Esophagus squamous epithelium (tissue), 5 donors: ENCODE data around the gene NUP35. TPM values are rescaled to one million over a fixed set of nuclear protein-coding genes. Genes with fewer than 3 reads are reported as not detected.

Experiments used
- DNase-seq: peaks from one replicate; lab custom pipeline; 2025; lab: John Stamatoyannopoulos, UW
- H3K27ac ChIP-seq, 4 donors: fragments of 200-600 bp; sonication (generic); one replicate each; pipeline ENCODE4 v1.5.1; 2016 to 2019; ENCODE audit warnings: mild to moderate bottlenecking in 1 of 4
- H3K27me3 ChIP-seq, 4 donors: fragments of 200-600 bp; sonication (generic); 1 replicate in 3 of 4; 2 replicates in 1 of 4; pipeline versions ENCODE4 v1.5.1 to v1.6.0; 2017 to 2021; ENCODE audit warnings: antibody characterized with exemption in 1 of 4
- H3K36me3 ChIP-seq, 3 donors: fragments of 200-600 bp; sonication (generic); one replicate each; pipeline ENCODE4 v1.5.1; 2016 to 2019
- H3K4me1 ChIP-seq, 3 donors: fragments of 200-600 bp; sonication (generic); one replicate each; pipeline ENCODE4 v1.5.1; 2017 to 2019
- H3K4me3 ChIP-seq, 4 donors: fragments of 200-600 bp; sonication (generic); 1 replicate in 3 of 4; 2 replicates in 1 of 4; pipeline ENCODE4 v1.5.1; 2016 to 2019; ENCODE audit warnings: mild to moderate bottlenecking in 2 of 4, moderate library complexity in 1 of 4
- H3K9me3 ChIP-seq, 3 donors: fragments of 200-600 bp; sonication (generic); one replicate each; pipeline ENCODE4 v1.5.1; 2016 to 2019
- CTCF ChIP-seq, 6 experiments: fragments of 450-650 bp in 4 of 6; fragments of 200-600 bp in 2 of 6; sonication (generic) in 2 of 6; IDR thresholded peaks; one replicate each; pipeline ENCODE4 v1.5.1; 2016 to 2019; ENCODE audit warnings: antibody characterized with exemption in 6 of 6, mild to moderate bottlenecking in 4 of 6, moderate library complexity in 4 of 6
- POLR2A ChIP-seq, 4 donors: fragments of 450-650 bp; IDR thresholded peaks; one replicate each; pipeline ENCODE4 v1.6.1; 2017; ENCODE audit warnings: antibody characterized with exemption in 4 of 4, mild to moderate bottlenecking in 4 of 4, moderate library complexity in 3 of 4
- WGBS, 2 donors: methylation state at CpG; one replicate each; pipeline ENCODE4 v1.1.5; 2018; 5-methylcytosine and 5-hydroxymethylcytosine counted together
- intact Hi-C: fragments of 100-400 bp; cut with DNase I; formaldehyde crosslinking; loops from one replicate; pipeline ENCODE4 v1.15.0; 2022
- total RNA-seq, 4 donors: library from RNA; depleted of rRNA; stranded (reverse); fragments of >200 nt; gene quantifications; one replicate each; pipeline ENCODE4 v1.1.0, GENCODE V29; 2016
- donor health status: DM: yes; HTN: yes; CAD: no.

The NUP35 gene
- total RNA-seq, 4 donors from 2014 or later = 7.8 to 25.4 (median 15.6) TPM

- intact Hi-C loops = no loop called here
- no peak for DNase-seq
Observed at GRCh38 chr2:183192343-183192742, 68.1 kb downstream of the NUP35 start.

GRCh38 chr2:183193904-183194303 lies 69.7 kb downstream of the NUP35 start:
- Histone ChIP-seq H3K36me3 (peaks cover 0 to 22% (median 0%) of the 10 kb centered on the region in 3 donors), H3K27ac (no peak overlapping the region), H3K27me3 (no peaks in the 10 kb centered on the region), H3K9me3 (no peaks in the 10 kb centered on the region), H3K4me1 (no peaks in the 10 kb centered on the region), H3K4me3 (no peak overlapping the region)
- intact Hi-C loops = no loop called here
- no peak for TF ChIP-seq POLR2A (IDR thresholded peaks at IDR 0.05)
- TF ChIP-seq CTCF (IDR thresholded peaks at IDR 0.05) = no peak
- 93 to 94% methylated on average over 2 of the region's 2 CpGs for WGBS, 2 donors
- DNase-seq = no peak

More at GRCh38 chr2:183192343-183192742, 68.1 kb downstream of the NUP35 start:
- no peak overlapping the region for H3K4me3 ChIP-seq
- no peak overlapping the region for H3K27ac ChIP-seq
- no peak for TF ChIP-seq POLR2A (IDR thresholded peaks at IDR 0.05)
- TF ChIP-seq CTCF (IDR thresholded peaks at IDR 0.05) = no peak
- 93 to 100% methylated on average over 1 of the region's 1 CpG for WGBS, 2 donors
- no peaks in the 10 kb centered on the region for H3K27me3 ChIP-seq
- no peaks in the 10 kb centered on the region for H3K4me1 ChIP-seq
- H3K9me3 ChIP-seq = no peaks in the 10 kb centered on the region
- H3K36me3 ChIP-seq = peaks cover 0 to 38% (median 0%) of the 10 kb centered on the region in 3 donors

GRCh38 chr2:183195397-183195796 lies 71.2 kb downstream of the NUP35 start:
- no peak for DNase-seq
- intact Hi-C loops = no loop called here
- peaks cover 0 to 7% (median 0%) of the 10 kb centered on the region in 3 donors for H3K36me3 ChIP-seq
- H3K4me3 ChIP-seq = no peak overlapping the region
- H3K27me3 ChIP-seq = no peaks in the 10 kb centered on the region
- 79 to 84% methylated on average over 1 of the region's 1 CpG for WGBS, 2 donors
- H3K9me3 ChIP-seq = no peaks in the 10 kb centered on the region
- no peak overlapping the region for H3K27ac ChIP-seq
- H3K4me1 ChIP-seq = no peaks in the 10 kb centered on the region
- TF ChIP-seq CTCF (IDR thresholded peaks at IDR 0.05) = no peak
- no peak for TF ChIP-seq POLR2A (IDR thresholded peaks at IDR 0.05)

- DNase-seq = no peak
- Histone ChIP-seq H3K27me3 (no peaks in the 10 kb centered on the region), H3K4me1 (no peaks in the 10 kb centered on the region), H3K27ac (no peak overlapping the region), H3K4me3 (no peak overlapping the region), H3K9me3 (no peaks in the 10 kb centered on the region), H3K36me3 (peaks cover 0 to 3% (median 0%) of the 10 kb centered on the region in 3 donors)
- intact Hi-C loops = no loop called here
- WGBS, 2 donors = 85 to 91% methylated on average over 1 of the region's 1 CpG
- no peak for TF ChIP-seq CTCF (IDR thresholded peaks at IDR 0.05)
- TF ChIP-seq POLR2A (IDR thresholded peaks at IDR 0.05) = no peak
Observed at GRCh38 chr2:183195998-183196409, 71.8 kb downstream of the NUP35 start.

- no peaks in the 10 kb centered on the region for H3K36me3 ChIP-seq
- no peak for DNase-seq
- H3K4me3 ChIP-seq = no peak overlapping the region
- H3K27ac ChIP-seq = no peak overlapping the region
- H3K27me3 ChIP-seq = no peaks in the 10 kb centered on the region
- TF ChIP-seq POLR2A (IDR thresholded peaks at IDR 0.05) = no peak
- no peak for TF ChIP-seq CTCF (IDR thresholded peaks at IDR 0.05)
- WGBS, 2 donors = 96 to 100% methylated on average over 1 of the region's 1 CpG
- H3K4me1 ChIP-seq = no peaks in the 10 kb centered on the region
- intact Hi-C loops = no loop called here
- no peaks in the 10 kb centered on the region for H3K9me3 ChIP-seq
Observed at GRCh38 chr2:183204397-183204796, 80.2 kb downstream of the NUP35 start.
